Fibroblast of peridontal ligament (primary cell): ENCODE results near the gene MLLT3.
A peak's percentile ranks its signal among the peaks of the same experiment; 100 is the strongest.

Experiments used
- DNase-seq: peaks from one replicate; pipeline ENCODE4 v3.0.0-alpha.2; 2010; ENCODE audit errors: extremely low read depth

Gene MLLT3

DNA sequence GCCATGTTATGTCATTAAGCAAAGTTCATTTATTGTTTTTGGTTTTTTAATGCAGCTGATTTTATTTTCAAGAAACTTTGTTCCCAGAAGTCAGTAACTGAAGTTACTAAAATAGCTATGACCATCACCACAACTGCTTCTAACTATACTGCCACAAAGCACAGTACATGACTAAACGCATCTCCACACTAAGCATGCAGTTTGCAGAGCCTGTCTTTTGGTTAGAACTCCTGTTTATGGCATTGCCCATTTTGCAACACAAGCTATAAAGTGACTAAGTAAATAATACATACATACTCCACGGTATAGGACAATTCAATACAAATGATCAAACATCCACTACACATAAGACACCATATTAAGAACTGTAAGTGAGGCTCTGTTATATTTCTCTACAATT lies 109.7 kb downstream of the MLLT3 start:
- peak; percentile 13 for DNase-seq

DNA sequence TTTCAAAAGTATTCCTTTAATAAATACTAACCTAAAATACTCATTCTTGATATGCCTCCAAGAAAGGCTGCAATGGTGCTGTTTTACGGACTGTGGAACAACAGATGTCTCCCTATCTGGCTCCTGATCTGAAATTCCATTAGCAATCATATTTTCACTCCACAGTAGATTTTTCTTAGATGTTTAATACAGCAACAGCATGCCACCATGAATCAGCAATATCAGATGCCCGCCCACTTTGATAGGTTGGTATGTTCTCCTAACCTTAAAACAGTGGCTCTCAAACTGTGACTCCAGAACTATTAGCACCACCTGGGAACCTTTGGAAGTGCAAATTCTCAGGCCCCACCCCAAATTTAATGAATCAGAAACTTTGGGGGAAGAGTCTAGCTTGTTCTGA lies 110.2 kb downstream of the MLLT3 start:
- DNase-seq = peak; percentile 51

DNA sequence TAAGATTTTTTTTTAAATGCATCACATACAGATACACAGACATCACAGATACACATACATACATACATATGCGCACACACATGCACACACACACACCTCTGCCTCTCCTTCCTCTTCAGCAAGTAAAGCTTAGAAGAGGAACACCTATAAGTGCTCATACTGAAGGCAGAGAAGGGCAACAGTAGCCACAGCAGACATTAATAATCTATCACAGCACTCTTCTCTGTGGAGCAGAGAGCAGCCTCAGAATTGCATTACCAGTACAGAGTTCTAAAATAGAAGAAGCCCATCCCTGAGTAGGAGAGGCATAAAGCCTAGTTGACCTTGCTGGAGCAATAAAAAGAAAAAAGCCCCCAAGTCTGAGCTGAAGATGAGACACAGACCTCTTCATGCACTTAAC lies 110.6 kb downstream of the MLLT3 start:
- no peak for DNase-seq

DNA sequence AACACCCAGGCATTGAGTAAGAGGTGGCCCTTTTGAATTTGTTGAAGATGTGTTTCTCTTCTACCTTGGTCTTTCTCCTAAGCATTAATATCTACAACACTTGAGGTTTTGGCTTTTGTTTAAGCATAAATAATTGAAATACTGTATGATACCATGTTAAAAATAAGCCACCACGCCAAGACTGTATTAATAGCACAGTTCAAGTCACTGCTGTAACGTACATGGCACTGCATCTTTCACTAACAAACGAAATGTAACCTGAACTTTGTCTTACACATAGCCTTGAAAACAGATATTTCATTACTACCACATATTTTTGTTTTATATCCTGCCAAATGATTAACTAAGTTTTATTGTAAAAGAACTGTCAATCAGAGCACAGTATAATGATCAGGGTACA lies 112.8 kb downstream of the MLLT3 start:
- DNase-seq = no peak

DNA sequence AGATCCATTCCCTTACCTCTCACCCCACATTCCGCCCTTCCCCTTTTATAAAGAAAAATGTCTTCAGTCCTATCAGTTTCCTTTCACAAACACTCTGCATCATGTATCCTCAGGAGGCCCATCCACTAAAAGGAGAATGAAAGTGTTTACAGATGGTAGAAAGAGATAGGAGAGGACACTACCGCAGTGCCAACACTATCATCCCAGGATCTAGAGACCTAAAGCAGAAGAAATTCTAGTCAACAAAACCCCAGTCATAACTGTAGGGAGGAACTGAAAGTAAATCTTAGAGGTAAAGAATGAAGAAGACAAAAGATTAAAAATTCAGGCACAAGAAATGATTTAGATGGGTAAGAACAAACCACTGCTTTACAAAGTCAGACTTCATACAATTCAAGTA lies 114.1 kb downstream of the MLLT3 start:
- DNase-seq = no peak

DNA sequence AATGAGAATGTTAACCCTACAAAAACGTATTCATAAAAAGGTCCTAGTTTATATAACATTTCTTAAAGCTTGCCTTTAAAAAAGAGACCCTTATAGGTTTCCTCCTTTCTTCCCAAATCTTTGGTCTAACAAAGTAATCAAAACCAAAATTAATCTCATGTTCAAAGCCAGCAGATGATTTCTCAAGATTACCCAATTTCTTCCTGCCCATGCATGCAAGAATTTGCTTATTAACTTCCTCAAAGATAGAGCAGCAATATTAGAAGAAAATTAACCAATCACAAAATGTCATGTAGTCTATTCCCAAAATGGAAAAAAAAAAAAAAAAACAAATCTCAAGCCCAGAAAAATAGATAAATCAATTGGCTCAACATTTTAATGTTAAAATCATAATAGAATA lies 114.9 kb downstream of the MLLT3 start:
- peak; percentile 13 for DNase-seq

DNA sequence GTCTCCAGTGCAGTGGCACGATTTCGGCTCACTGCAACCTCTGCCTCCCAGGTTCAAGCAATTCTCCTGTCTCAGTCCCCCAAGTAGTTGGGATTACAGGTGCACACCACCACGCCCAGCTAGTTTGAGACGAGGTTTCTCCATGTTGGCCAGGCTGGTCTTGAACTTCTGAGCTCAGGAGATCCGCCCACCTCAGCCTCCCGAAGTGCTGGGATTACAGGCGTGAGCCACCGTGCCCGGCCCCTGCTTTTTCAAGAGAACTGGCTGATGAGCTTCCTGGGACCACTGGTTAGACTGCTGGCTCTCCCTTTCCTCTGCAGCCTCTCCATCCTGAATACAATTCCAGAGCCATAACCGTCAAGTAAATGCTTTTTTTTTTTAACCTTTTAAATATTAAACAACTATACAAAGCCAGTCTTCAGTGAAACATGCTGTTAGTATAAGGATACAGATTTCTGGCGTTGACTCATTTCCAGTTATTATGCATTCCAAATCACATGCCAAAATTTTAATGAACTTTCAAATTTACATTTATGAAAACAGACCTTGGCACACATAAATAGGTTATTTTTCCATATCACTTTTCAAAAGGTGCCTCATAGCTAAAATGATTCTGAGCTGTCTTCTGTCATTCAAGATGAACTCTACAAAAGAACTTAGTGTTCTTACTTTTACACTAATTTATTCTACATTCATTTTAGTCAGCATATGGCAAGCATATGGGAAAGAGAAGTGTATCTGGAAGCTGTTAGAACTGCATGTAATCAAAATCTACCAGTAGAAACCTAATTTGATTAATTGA lies 116.0 kb downstream of the MLLT3 start:
- no peak for DNase-seq

DNA sequence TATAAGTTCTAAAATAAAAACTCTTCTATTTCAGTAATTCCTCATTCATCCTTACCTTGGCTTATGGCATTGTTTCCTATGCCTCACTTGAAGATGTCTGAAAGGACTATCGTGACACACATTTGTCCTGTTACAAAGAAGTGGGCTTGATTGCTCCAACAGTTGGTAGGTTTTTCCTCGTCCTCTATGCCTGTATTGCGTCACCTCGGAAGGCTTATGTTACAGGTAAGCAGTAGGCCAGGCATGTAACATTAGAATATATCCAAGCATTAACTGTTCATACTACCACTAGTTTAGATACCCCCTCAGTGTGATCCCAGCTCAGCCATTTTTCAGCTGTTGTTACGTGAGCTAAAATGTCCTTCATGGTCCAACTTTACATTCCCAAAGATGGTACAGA lies 116.7 kb downstream of the MLLT3 start:
- no peak for DNase-seq

DNA sequence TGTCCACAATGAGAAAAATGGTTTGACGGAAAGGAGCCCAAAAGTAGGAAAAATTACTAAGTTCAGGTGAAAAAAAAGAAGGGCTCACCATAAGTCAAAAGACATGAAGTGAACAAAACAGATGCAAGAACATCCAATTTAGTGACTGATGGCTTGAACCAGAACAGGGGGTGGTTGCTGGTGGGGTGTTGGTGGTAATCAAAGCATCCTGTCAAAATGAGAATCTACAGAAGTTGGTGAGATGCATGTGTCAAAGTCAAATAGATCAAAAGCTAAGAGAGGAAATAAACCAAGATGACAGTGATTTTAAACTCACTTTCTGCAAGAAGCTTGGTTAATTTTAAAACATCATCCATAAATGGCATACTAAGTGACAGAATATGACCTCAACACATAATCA lies 117.4 kb downstream of the MLLT3 start:
- DNase-seq = no peak

DNA sequence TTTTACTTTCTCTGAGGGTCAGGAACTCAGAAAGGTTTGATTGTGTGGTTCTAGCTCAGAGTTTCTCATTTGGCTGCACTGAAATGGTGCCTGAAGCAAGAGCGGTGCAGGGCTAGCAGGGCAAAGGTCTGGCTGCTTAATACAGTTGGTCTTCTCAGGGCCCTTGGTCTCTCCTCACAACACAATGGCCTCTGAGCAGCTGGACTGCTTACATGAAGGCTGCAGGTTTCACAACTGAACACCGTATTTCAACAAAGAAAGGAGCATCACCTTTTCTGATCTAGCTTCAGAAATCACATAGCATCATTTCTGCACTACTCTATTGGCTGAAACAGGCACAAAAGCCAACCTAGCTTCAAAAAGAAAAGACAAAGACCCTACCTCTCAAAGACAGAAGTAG lies 122.2 kb downstream of the MLLT3 start:
- no peak for DNase-seq

DNA sequence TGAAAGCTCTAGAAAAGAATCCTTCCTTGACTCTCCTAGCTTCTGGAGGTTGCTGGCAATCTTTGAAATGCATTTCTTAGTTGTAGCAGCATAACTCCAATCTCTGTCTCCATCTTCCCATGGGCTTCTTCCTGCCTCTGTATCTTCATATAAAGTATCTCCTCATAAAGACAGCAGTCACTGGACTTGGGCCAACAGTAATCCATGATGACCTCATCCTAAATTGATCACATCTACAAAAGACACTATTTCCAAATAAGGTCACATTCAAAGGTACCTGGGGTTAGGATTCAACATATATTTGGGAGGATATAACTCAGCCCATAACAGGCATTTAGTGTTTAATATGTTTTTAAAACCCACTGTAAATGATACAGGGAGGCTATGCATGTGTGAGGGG lies 123.3 kb downstream of the MLLT3 start:
- DNase-seq = no peak

DNA sequence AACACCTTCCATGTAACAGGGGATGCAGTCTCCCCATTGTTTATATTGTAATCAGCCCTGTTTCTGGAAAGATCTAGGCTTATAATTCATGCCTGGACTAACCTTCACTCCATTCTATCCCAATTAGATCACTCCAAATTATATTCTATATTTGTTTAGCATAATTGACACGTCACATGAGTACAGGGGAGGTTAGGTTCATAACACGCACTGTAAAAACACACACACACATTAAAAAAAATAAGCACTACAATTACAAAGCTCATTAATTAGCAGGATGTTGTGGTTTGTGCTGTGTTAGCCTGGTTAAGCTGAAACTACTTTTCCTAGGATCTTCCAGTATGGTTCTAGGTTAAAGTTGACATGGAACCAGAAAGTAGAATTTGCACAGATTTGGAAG lies 126.0 kb downstream of the MLLT3 start:
- no peak for DNase-seq

DNA sequence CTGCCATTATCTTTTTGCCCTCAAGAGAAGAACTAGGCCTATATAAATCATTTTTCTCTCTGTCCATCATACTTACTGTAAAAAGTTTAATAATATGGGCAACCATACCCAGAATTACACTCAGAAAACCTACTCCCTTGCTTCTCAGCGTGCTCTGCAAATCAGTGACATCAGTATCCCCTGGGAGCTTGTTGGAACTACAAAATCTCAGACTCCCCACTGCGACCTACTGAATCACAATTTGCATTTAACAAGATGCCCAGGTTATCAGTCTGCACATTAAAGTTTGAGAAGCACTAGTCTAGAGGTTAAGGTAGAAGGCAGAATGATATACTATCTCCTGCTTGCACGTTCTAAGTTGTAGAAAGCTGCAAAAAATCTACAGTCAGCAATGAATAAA lies 127.2 kb downstream of the MLLT3 start:
- DNase-seq = no peak

DNA sequence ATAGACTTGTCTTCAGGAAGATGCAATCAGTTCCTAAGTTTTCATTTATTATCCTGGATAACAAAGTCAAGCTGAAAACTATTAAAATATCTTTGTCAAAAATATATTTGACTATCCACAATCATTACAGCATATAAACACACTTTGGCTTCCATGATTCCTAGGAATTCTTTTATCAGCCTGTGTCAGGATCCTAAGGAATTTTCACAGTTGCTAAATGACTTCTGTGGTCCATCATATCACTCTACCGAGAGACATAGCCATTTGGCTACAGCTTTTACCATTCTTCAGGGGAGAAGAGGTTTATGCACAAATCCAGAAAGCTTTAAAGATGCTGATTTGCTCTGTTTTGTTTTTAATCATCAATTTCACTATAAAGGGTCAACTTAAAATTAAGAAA lies 128.3 kb downstream of the MLLT3 start:
- DNase-seq = no peak

DNA sequence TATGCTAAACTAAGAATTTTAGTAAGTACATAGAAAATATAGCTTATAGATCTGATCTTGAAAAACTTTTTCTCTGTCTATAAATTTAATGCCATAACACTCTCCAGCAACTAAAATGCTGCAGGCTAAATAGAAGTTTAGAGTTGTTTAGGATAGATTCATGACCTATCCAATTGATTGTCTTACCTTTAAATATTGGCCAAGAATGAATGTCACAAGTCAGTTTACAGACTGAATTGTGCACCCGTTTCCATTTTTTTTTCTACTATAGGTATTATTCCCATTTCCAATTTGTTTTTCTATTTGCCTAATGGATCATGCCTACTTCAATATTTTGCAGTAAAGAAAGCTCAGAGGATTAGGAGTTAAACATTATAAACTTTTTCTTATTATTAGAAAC lies 129.5 kb downstream of the MLLT3 start:
- no peak for DNase-seq

DNA sequence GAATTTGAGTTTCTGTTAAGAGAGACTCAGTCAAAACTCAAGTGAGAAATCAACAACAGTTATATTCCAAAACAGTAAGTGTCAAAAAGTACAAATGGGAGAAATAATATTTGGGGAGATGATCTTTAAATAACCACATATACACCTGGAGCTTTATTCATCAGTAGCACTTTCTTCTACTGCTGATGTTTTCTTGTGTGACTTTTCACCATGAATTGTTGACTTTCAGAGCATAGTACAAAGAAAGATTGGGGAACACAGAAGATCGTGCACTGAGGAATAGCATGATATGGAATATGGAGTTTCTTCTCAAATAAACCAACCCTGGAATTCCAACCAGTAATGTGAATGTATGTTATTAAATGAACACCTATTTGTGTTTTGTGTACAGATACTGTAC lies 130.7 kb downstream of the MLLT3 start:
- DNase-seq = no peak

DNA sequence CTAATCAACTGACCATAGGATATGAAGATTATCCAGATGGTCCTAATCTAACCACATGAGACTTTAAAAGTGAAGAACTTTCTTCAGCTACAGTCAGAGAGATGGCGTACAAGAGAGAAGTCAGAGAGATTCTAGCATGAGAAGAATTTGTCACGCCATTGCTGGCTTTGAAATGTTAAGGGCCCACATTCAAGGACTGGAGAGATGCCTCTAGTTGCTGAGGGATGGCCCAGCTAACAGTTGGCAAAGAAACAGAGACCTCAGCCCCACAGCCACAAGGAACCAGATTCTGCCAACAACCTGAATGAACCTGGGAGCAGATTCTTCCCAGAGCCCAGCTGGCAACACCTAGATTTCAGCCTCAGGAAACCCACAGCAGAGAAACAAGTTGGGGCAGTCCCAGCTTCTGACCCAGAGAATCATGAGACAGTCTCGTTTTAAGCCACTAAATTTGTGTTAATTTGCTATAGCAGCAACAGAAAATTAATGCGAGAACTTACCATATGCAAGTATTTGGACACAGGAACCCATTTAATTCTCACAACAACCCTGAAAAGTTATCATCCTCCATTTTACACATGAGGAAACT lies 132.0 kb downstream of the MLLT3 start:
- no peak for DNase-seq

DNA sequence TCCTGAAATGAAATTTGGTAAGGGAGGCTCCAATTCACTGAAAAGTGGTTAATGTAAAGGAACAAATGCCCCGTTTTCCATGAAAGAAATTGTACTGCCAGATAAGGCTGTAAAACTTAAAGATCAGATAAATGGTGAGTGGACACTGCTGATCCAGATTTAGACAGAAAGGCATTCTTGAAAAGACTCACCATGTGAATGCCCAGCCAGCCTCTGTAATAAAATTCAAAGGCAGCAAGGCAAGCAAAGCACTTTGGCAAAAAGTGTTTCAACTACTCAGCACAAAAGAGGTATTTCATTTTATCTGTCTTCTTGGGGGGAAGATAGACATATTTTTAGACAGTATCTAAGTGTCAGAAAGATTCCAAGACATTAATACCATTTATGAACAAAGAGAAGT lies 133.6 kb downstream of the MLLT3 start:
- DNase-seq = no peak

DNA sequence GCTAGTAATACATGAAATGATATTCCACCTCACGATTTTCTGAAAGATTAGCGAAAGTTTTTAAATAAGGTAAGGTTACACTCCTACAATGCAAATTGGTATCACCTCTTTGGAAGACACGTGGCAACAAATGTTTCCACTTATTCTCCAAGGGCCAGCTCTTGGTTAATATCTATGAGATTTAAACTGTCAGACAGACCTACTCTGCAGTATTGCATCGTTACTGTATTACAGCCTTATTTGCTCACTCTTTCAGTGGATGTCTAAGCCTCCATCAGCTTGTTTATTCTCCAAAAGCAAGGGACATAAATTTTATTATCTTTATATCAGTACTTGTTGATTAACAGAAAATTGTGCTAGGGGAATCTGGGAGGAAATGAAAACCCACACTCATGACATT lies 135.7 kb downstream of the MLLT3 start:
- DNase-seq = no peak

DNA sequence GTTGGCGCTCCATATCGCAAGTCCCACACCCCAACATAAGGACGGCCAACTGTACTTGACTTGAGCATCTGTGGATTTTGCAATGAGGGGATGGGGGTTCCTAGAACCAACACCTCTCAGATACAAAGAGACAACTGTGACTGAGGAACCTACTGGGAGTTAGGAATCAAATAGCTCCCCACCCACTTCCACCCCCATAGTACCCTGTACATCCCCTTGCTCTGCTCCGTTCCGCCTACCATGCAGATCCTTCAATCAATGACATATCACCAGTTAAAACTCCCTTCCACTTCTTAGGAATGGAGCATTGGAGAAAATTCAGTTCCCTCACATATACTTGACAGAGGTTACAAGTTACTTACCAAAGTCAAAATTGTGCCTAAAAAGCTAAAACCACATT lies 140.9 kb downstream of the MLLT3 start:
- DNase-seq = no peak

DNA sequence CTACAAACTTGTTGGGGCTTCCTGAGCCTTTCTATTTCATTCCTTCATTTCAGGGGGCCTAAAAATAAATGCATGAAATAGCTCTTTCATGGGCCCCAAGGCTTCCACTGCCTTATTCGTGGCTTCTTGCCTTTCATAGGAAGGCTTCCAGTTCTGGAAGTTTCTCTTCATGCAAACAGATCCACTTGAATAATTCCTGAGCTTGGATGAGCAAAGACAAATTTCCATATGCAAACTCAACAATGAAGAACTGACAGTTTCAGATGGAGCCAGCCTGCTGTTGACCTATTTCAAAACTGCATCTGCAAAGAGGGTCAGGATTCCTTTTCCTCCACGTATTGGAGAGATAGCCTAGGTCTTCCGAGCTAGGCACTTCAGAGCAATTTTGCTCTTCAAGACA lies 142.1 kb downstream of the MLLT3 start:
- DNase-seq = no peak

DNA sequence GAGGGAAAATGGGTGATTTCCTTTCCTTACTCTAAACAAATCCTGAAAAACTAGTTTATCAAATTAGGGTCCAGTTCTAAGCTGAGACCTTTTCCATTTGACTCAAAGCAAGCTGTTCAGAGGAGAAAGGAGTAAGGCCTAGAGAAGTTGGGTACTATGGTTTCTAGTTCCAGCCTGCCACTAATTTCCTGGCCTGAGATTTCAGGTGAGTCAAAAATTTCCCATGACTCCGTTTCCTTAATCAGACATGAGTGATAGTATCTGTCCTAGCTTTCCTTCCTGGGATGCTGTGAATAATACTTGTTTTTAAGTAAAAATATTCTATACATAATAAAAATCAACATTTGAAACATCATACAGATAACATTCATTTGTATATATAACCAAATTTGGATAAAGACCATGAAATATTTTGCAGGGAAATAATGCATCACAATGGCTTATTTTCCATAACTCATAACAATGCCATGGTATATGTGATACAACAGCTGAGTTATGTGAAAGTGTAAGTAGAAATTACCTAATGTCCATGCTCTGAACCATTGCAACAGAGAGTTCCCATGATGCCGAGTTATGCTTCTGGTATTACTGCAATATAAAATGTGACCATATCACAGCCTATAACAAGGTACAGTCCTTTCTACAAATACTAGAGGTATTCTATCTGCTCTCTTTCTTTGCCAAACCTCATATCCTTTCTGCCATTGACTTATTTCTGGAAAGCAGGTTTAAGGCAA lies 142.7 kb downstream of the MLLT3 start:
- peak; percentile 27 for DNase-seq

DNA sequence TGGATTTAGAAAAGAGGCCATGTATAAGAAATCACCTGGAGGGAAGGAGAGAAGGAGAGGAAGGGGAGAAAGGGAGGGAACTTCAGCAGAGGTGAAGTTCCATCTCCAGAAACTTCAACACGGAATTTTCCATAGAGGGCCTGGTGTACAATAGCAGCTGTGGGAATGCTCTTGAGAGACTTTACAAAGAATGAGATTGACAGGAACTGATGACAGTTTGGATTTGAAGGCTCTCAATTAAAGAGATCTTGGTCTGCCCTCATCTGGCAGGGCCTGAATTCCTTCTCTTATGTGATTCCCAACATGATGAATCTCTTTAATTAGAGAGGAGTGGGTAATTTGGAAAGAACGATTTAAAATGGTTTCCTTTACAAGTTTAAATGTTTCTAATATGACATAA lies 143.5 kb downstream of the MLLT3 start:
- no peak for DNase-seq
